ENCODE data around the gene PRKX. TPM values are rescaled to one million over a fixed set of nuclear protein-coding genes. Genes with fewer than 3 reads are reported as not detected.
"Not testable (repeated sequence)": the region's sequence is repeated elsewhere in the genome, so short reads cannot be mapped to it uniquely, and the experiment has no call there.

PRKX gene
- total RNA-seq, 2 experiments from 2014 or later = 35.0 to 36.3 TPM

DNA sequence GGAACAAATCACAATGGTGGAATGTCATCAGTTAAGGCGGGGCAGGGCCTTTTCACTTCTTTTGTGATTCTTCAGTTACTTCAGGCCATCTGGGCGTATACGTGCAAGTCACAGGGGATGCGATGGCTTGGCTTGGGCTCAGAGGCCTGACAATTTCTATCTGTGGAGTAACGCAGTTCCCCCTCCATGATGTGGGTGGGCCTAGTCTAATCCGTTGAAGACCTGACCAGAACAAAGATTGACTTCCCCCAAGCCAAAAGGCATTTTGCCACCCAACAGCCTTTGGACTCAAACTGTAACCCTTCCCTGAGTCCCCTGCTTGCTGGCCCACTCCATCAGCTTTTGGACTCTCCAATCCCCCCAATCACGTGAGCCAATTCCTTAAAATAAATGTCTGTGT lies 153.4 kb downstream of the PRKX start:
- H3K27ac Mint-ChIP-seq; POLR2A ChIA-PET; H3K27me3 Mint-ChIP-seq; ATAC-seq; CTCF ChIA-PET; H3K4me1 Mint-ChIP-seq; intact Hi-C loops (cut with DNase I, micrococcal nuclease); H3K36me3 Mint-ChIP-seq (ENCODE audit: low read depth); DNase-seq; H3K9me3 Mint-ChIP-seq (ENCODE audit: low read depth); H3K4me3 Mint-ChIP-seq: not testable (repeated sequence)

Measured in activated CD4-positive, alpha-beta T cell treated with anti-CD3 and anti-CD28 coated beads for 36 hours (primary cell).